ENCODE data around the gene MARK3.

MARK3 gene

GRCh38 chr14:103504991-103505565 is 119.9 kb downstream of the MARK3 start:
- no peak overlapping the region for H3K27ac ChIP-seq (ENCODE audit: low read depth, low read length)
- H3K18ac ChIP-seq (ENCODE audit: low read length) = no peak overlapping the region
- WGBS (ENCODE audit: extremely low coverage, insufficient coverage, insufficient read length) = no CpG with 5 or more reads among the region's 8 CpGs
- H2BK5ac ChIP-seq (ENCODE audit: low read depth, low read length, poor library complexity) = no peak overlapping the region
- H3K4me1 ChIP-seq (ENCODE audit: control insufficient read depth in 1 of 2, insufficient read depth in 2 of 2, low read length in 2 of 2) = no peaks in the 10 kb centered on the region
- H3K79me2 ChIP-seq (ENCODE audit: control insufficient read depth, insufficient read depth, low read length, poor library complexity) = no peaks in the 10 kb centered on the region
- H2BK120ac ChIP-seq (ENCODE audit: insufficient read depth, low read length, poor library complexity) = no peak overlapping the region
- H3K9me3 ChIP-seq (ENCODE audit: insufficient read depth, low read depth, low read length) = peaks cover 2% of the 10 kb centered on the region
- no peak overlapping the region for H3K23ac ChIP-seq (ENCODE audit: low read length)
- H3K4me2 ChIP-seq (ENCODE audit: low read length) = no peak overlapping the region
- no peak overlapping the region for H2AFZ ChIP-seq (ENCODE audit: insufficient read depth, low read length, poor library complexity)
- H2AK5ac ChIP-seq (ENCODE audit: low read length) = no peak overlapping the region
- H3K36me3 ChIP-seq (ENCODE audit: control insufficient read depth in 1 of 2, insufficient read depth in 2 of 2, low read length in 2 of 2) = peaks cover 41 to 59% of the 10 kb centered on the region in 2 experiments
- no peaks in the 10 kb centered on the region for H3K79me1 ChIP-seq (ENCODE audit: low read length)
- no peak overlapping the region for H3K4me3 ChIP-seq (ENCODE audit: low read depth, low read length)
- H3K4ac ChIP-seq (ENCODE audit: low read depth, low read length) = no peak overlapping the region
- no peak overlapping the region for H4K12ac ChIP-seq (ENCODE audit: low read depth, low read length)
- DNase-seq = peak; percentile 82 to 92
- H4K91ac ChIP-seq (ENCODE audit: low read depth, low read length) = no peak overlapping the region
- H3K14ac ChIP-seq (ENCODE audit: low read length) = no peak overlapping the region
- no peak overlapping the region for H2BK12ac ChIP-seq (ENCODE audit: low read length)
- no peak overlapping the region for H4K8ac ChIP-seq (ENCODE audit: low read depth, low read length)
- H3K9ac ChIP-seq (ENCODE audit: low read length) = no peak overlapping the region
- no peaks in the 10 kb centered on the region for H3K27me3 ChIP-seq (ENCODE audit: insufficient read depth, low read length)

- WGBS (ENCODE audit: extremely low coverage, insufficient coverage, insufficient read length) = no CpG with 5 or more reads among the region's 3 CpGs
- no peak overlapping the region for H2AK5ac ChIP-seq (ENCODE audit: low read length)
- H3K18ac ChIP-seq (ENCODE audit: low read length) = no peak overlapping the region
- H3K27ac ChIP-seq (ENCODE audit: low read depth, low read length) = no peak overlapping the region
- no peaks in the 10 kb centered on the region for H3K79me1 ChIP-seq (ENCODE audit: low read length)
- no peak overlapping the region for H2BK120ac ChIP-seq (ENCODE audit: insufficient read depth, low read length, poor library complexity)
- H3K9ac ChIP-seq (ENCODE audit: low read length) = no peak overlapping the region
- H3K14ac ChIP-seq (ENCODE audit: low read length) = no peak overlapping the region
- DNase-seq = no peak
- H3K4me1 ChIP-seq (ENCODE audit: control insufficient read depth in 1 of 2, insufficient read depth in 2 of 2, low read length in 2 of 2) = no peaks in the 10 kb centered on the region
- H4K12ac ChIP-seq (ENCODE audit: low read depth, low read length) = no peak overlapping the region
- no peak overlapping the region for H2AFZ ChIP-seq (ENCODE audit: insufficient read depth, low read length, poor library complexity)
- H3K36me3 ChIP-seq (ENCODE audit: control insufficient read depth in 1 of 2, insufficient read depth in 2 of 2, low read length in 2 of 2) = peaks cover 50 to 61% of the 10 kb centered on the region in 2 experiments
- H4K8ac ChIP-seq (ENCODE audit: low read depth, low read length) = no peak overlapping the region
- no peaks in the 10 kb centered on the region for H3K27me3 ChIP-seq (ENCODE audit: insufficient read depth, low read length)
- no peak overlapping the region for H2BK12ac ChIP-seq (ENCODE audit: low read length)
- H3K4me2 ChIP-seq (ENCODE audit: low read length) = no peak overlapping the region
- no peak overlapping the region for H3K23ac ChIP-seq (ENCODE audit: low read length)
- H2BK5ac ChIP-seq (ENCODE audit: low read depth, low read length, poor library complexity) = no peak overlapping the region
- H3K9me3 ChIP-seq (ENCODE audit: insufficient read depth, low read depth, low read length) = peaks cover 2% of the 10 kb centered on the region
- no peaks in the 10 kb centered on the region for H3K79me2 ChIP-seq (ENCODE audit: control insufficient read depth, insufficient read depth, low read length, poor library complexity)
- no peak overlapping the region for H4K91ac ChIP-seq (ENCODE audit: low read depth, low read length)
- H3K4ac ChIP-seq (ENCODE audit: low read depth, low read length) = no peak overlapping the region
- H3K4me3 ChIP-seq (ENCODE audit: low read depth, low read length) = no peak overlapping the region
Observed at GRCh38 chr14:103507751-103508150, 122.5 kb downstream of the MARK3 start.

GRCh38 chr14:103508521-103509329 is 123.5 kb downstream of the MARK3 start:
- no peaks in the 10 kb centered on the region for H3K27me3 ChIP-seq (ENCODE audit: insufficient read depth, low read length)
- no peak overlapping the region for H2AFZ ChIP-seq (ENCODE audit: insufficient read depth, low read length, poor library complexity)
- H3K9ac ChIP-seq (ENCODE audit: low read length) = no peak overlapping the region
- whole genome bisulfite sequencing (ENCODE audit: extremely low coverage, insufficient coverage, insufficient read length) = no CpG with 5 or more reads among the region's 16 CpGs
- H3K79me2 ChIP-seq (ENCODE audit: control insufficient read depth, insufficient read depth, low read length, poor library complexity) = no peaks in the 10 kb centered on the region
- peaks cover 2% of the 10 kb centered on the region for H3K9me3 ChIP-seq (ENCODE audit: insufficient read depth, low read depth, low read length)
- H3K27ac ChIP-seq (ENCODE audit: low read depth, low read length) = no peak overlapping the region
- H3K4me3 ChIP-seq (ENCODE audit: low read depth, low read length) = no peak overlapping the region
- H4K12ac ChIP-seq (ENCODE audit: low read depth, low read length) = no peak overlapping the region
- H4K8ac ChIP-seq (ENCODE audit: low read depth, low read length) = no peak overlapping the region
- H3K79me1 ChIP-seq (ENCODE audit: low read length) = no peaks in the 10 kb centered on the region
- no peak overlapping the region for H3K4me2 ChIP-seq (ENCODE audit: low read length)
- no peak overlapping the region for H3K18ac ChIP-seq (ENCODE audit: low read length)
- DNase-seq = no peak
- no peaks in the 10 kb centered on the region for H3K4me1 ChIP-seq (ENCODE audit: control insufficient read depth in 1 of 2, insufficient read depth in 2 of 2, low read length in 2 of 2)
- no peak overlapping the region for H2BK120ac ChIP-seq (ENCODE audit: insufficient read depth, low read length, poor library complexity)
- no peak overlapping the region for H4K91ac ChIP-seq (ENCODE audit: low read depth, low read length)
- no peak overlapping the region for H2BK12ac ChIP-seq (ENCODE audit: low read length)
- H3K14ac ChIP-seq (ENCODE audit: low read length) = no peak overlapping the region
- peaks cover 47 to 60% of the 10 kb centered on the region in 2 experiments for H3K36me3 ChIP-seq (ENCODE audit: control insufficient read depth in 1 of 2, insufficient read depth in 2 of 2, low read length in 2 of 2)
- no peak overlapping the region for H3K23ac ChIP-seq (ENCODE audit: low read length)
- no peak overlapping the region for H2BK5ac ChIP-seq (ENCODE audit: low read depth, low read length, poor library complexity)
- no peak overlapping the region for H3K4ac ChIP-seq (ENCODE audit: low read depth, low read length)
- no peak overlapping the region for H2AK5ac ChIP-seq (ENCODE audit: low read length)

GRCh38 chr14:103509864-103510723 is 124.9 kb downstream of the MARK3 start:
- Histone ChIP-seq H3K4ac (ENCODE audit: low read depth, low read length) (no peak overlapping the region), H3K14ac (ENCODE audit: low read length) (no peak overlapping the region), H3K23ac (ENCODE audit: low read length) (no peak overlapping the region), H3K9ac (ENCODE audit: low read length) (no peak overlapping the region), H3K79me2 (ENCODE audit: control insufficient read depth, insufficient read depth, low read length, poor library complexity) (no peaks in the 10 kb centered on the region), H3K27ac (ENCODE audit: low read depth, low read length) (no peak overlapping the region), H3K4me2 (ENCODE audit: low read length) (no peak overlapping the region), H2BK120ac (ENCODE audit: insufficient read depth, low read length, poor library complexity) (no peak overlapping the region), H3K36me3 (ENCODE audit: control insufficient read depth in 1 of 2, insufficient read depth in 2 of 2, low read length in 2 of 2) (peaks cover 38 to 54% of the 10 kb centered on the region in 2 experiments), H3K4me1 (ENCODE audit: control insufficient read depth in 1 of 2, insufficient read depth in 2 of 2, low read length in 2 of 2) (no peaks in the 10 kb centered on the region), H3K79me1 (ENCODE audit: low read length) (no peaks in the 10 kb centered on the region), H2AFZ (ENCODE audit: insufficient read depth, low read length, poor library complexity) (no peak overlapping the region), H3K9me3 (ENCODE audit: insufficient read depth, low read depth, low read length) (peaks cover under 1% of the 10 kb centered on the region), H4K12ac (ENCODE audit: low read depth, low read length) (no peak overlapping the region), H2AK5ac (ENCODE audit: low read length) (no peak overlapping the region), H3K27me3 (ENCODE audit: insufficient read depth, low read length) (no peaks in the 10 kb centered on the region), H2BK12ac (ENCODE audit: low read length) (no peak overlapping the region), H3K18ac (ENCODE audit: low read length) (no peak overlapping the region), H3K4me3 (ENCODE audit: low read depth, low read length) (no peak overlapping the region), H4K91ac (ENCODE audit: low read depth, low read length) (no peak overlapping the region), H4K8ac (ENCODE audit: low read depth, low read length) (no peak overlapping the region), H2BK5ac (ENCODE audit: low read depth, low read length, poor library complexity) (no peak overlapping the region)
- WGBS (ENCODE audit: extremely low coverage, insufficient coverage, insufficient read length) = no CpG with 5 or more reads among the region's 11 CpGs
- no peak for DNase-seq
